Germinal center (tissue), 1 donor: ENCODE data around the gene FUT2.
A peak's percentile ranks its signal among the peaks of the same experiment; 100 is the strongest.

Experiments
- DNase-seq: peaks from one replicate; pipeline ENCODE4 v3.0.0; 2012; ENCODE audit warnings: mixed read lengths, low spot score

FUT2 gene

DNA sequence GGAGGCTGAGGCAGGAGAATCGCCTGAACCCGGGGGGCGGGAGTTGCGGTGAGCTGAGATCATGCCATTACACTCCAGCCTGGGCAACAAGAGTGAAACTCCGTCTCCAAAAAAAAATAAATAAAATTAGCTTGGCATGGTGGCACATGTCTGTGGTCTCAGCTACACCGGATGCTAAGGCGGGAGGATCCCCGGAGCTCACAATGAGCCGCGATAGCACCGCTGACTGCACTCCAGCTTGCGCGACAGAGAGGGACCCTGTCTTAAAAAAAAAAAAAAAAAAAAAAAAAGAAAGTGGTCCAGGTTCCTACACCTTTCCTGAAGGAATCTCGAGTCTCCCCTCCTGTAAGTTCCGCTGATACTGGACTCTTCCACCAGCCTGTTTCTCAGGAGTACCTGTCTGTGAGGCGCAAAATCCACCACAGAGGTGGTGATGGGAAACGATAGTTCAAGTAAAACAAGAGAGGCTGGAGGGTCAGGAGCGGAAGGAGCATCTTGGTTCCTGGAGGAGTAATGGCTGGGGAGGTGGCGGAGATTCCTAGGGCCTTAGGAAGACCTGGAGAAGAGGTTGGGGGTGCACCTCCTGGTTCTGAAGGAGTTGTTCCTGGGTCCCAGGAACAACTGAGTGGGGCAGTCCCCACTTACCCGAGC is 56.2 kb downstream of the FUT2 start:
- no peak for DNase-seq

DNA sequence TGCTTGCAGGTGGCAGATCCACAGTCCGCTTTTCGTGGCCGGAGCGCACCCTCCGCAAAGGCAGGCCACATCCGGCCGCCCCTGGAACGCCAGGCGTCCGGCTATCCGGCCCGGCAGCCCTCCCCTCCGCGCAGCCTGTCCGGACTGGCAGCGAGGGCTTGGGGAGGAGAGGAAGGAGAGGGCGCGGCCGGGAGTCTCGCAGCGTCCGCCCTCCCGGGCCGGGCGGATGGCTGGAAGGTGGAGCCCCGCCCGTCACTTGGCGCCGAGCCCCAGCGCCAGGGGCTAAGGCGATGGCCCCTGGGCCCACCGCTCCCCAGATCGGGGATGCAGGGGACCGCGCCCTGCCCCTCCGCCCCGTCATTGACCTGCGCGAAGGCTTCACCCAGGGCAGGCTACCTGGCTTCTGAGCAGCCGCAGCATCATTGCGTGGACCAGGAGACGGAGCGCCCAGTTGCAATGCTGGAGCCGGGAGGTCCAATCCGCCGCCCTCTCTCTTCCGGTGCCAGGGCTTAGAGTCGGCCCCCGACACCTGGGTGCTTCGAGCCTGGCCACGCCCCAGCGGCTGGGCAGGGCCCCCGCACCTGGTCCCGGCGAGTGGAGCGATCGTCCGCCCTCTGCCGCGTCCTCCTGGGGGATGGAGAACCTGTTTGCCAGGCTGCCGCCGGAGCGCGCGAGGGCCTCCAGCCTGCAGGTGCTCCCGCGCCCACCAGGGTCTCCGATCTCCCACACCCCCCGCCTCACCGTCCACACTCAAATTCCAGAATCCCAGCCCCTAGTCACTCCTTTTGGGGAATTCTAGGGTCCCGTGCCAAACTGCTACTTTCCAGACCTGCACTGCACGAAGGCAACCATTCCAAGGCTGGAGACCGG is 57.0 kb downstream of the FUT2 start, which contains the start of gene FUT1:
TSS of gene FUT1 (minus strand) at position 146 of the 870 bp plus-strand sequence. CDS start 1,360 bp downstream, outside the sequence.
- peak; percentile 74 for DNase-seq

DNA sequence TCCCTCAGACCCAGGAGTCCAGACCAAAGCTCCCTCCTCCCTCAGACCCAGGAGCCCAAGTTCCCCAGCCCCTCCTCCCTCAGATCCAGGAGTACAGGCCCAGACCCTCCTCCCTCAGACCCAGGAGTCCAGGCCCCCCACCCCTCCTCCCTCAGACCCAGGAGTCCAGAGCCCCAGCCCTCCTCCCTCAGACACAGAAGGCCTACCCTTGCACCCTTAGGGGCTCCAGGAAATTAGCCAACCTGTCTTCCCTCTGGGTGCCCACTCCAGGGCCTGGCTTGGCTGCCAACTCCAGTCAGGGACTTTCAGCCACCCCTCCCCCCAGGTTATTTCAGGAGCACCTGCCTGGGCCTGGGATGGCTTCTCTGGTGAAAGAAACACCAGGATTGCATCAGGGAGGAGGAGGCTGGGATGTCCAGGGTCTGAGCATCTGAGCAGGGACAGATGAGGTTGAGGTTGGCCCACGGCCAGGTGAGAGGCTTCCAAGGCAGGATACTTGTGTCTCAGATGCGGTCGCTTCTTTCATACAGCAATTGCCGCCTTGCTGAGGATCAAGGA is 59.4 kb downstream of the FUT2 start, which contains the start of gene FGF21:
TSS of gene FGF21 (plus strand) at position 441 of the 558 bp plus-strand sequence. CDS start 713 bp downstream, outside the sequence.
- no peak for DNase-seq
